SK-N-MC (cell line): ENCODE measurements around the gene CXCR1.
"Not testable (repeated sequence)": the region's sequence is repeated elsewhere in the genome, so short reads cannot be mapped to it uniquely, and the experiment has no call there.

Experiments
- DNase-seq: peaks from one replicate; pipeline ENCODE4 v3.0.0-alpha.2; 2011; ENCODE audit warnings: low read depth, low spot score
- H3K27ac ChIP-seq: fragments of 200-600 bp; sonication (generic); 2 replicates; pipeline ENCODE4 v1.5.1; 2016; ENCODE audit warnings: mixed run types
- H3K36me3 ChIP-seq: fragments of 200-600 bp; sonication (generic); 2 replicates; pipeline ENCODE4 v1.6.1; 2017; ENCODE audit warnings: antibody characterized with exemption, low read length, mixed read lengths; ENCODE audit not compliant: insufficient read depth
- H3K4me3 ChIP-seq: fragments of 200-600 bp; sonication (generic); 2 replicates; pipeline ENCODE4 v1.5.1; 2016
- H3K9ac ChIP-seq: fragments of 200-600 bp; sonication (generic); 2 replicates; pipeline ENCODE4 v1.8.0; 2017; ENCODE audit warnings: mixed run types, mixed read lengths; ENCODE audit not compliant: insufficient read length
- H3K9me3 ChIP-seq: fragments of 200-600 bp; sonication (generic); 2 replicates; pipeline ENCODE4 v1.6.1; 2017; ENCODE audit warnings: low read depth, mild to moderate bottlenecking, antibody characterized with exemption, low read length, moderate library complexity, mixed read lengths
- EZH2 ChIP-seq: fragments of 200-600 bp; sonication (generic); IDR thresholded peaks from one replicate; pipeline ENCODE4 v1.6.1; 2017; ENCODE audit warnings: antibody characterized with exemption
- FOXP2 ChIP-seq: optimal IDR thresholded peaks from 2 replicates; pipeline ENCODE3; 2011; ENCODE audit warnings: mild to moderate bottlenecking, moderate library complexity; ENCODE audit not compliant: insufficient read depth; ENCODE audit errors: extremely low read length, control extremely low read depth
- POLR2AphosphoS5 ChIP-seq: IDR thresholded peaks from 2 replicates; pipeline ENCODE4 v1.6.1; 2012; ENCODE audit warnings: mild to moderate bottlenecking, low read depth, low read length, borderline replicate concordance

CXCR1 gene

DNA sequence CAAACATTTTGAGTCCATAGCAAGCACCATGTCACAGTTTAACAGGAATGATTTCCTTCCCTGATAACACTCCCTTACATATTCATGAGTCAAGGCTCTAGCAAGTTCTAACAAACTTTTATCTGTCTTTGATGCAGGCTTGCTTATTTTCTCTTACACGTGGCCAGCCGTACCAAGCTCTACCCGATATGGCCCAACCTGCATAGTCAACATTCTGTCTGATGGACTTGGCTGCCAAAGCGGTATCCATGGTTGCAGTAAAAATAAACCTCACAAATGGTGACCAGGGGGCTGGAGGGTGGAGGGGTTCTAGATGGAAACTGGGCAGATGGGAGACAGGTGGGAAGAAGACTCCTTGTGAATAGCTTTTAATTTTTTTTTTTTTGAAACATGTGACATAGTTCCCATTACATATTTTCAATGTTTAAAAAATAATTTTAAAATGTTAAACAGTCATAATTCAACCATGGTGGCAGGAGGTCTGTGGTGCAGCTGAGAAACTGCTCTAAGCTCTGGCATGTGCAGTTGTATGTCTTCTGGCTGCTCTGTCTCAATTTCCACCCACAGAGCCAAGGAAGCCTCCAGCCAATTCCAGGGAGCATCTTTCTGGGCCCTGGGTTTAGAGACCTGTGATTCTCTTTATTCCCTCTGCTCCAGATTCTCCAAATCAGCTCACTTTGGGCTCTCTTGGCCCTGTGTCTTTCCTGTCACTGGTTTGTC, 20.7 kb upstream of the CXCR1 start:
- Histone ChIP-seq H3K9me3 (no peaks in the 10 kb centered on the region), H3K9ac (no peak overlapping the region), H3K27ac (no peak overlapping the region), H3K36me3 (no peaks in the 10 kb centered on the region), H3K4me3 (no peak overlapping the region)
- DNase-seq = no peak
- no peak for TF ChIP-seq EZH2
- no peak for TF ChIP-seq POLR2AphosphoS5
- no peak for TF ChIP-seq FOXP2

DNA sequence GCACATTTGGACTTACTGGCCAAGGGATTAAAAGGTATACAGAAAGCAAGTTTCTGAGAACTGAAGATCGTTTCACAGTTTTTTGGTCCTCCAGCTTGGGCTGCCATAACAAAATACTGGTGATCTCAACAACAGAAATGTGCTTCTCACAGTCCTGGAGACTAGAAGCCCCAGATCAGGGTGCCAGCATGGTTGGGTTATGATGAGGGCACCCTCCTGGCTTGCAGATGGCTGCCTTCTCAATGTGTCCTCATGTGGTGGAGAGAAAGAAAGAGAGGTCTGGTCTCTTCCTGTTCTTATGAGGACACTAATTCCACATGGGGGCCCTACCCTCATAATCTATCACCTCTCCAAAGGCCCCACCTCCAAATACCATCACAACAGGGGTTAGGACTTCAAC, 20.1 kb upstream of the CXCR1 start:
- Histone ChIP-seq H3K9me3 (no peaks in the 10 kb centered on the region), H3K27ac (no peak overlapping the region), H3K4me3 (no peak overlapping the region), H3K36me3 (no peaks in the 10 kb centered on the region), H3K9ac (no peak overlapping the region)
- TF ChIP-seq EZH2 (no peak), POLR2AphosphoS5 (no peak), FOXP2 (no peak)
- DNase-seq = no peak

DNA sequence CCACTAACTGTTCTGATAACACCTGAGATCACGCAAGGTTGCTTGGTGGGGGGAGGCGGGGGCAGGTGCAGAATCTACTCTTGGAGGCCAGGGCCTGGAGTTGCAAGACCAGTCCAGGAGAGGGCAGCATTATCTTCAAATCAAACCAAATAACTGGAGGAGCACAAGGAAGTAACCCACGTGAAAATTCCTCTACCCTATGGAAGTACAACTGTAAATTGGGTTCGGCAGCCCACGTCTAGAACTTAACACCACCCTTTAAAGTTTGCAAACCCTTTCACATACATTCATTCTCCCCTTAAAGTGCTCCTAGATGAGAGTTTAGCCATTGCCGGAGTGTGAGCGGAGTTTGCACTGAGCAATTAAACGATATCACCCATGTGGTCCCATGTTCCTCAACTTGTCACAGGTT, 19.6 kb upstream of the CXCR1 start:
- Histone ChIP-seq H3K27ac (no peak overlapping the region), H3K9ac (no peak overlapping the region), H3K4me3 (no peak overlapping the region), H3K36me3 (no peaks in the 10 kb centered on the region), H3K9me3 (no peaks in the 10 kb centered on the region)
- TF ChIP-seq EZH2 (no peak), POLR2AphosphoS5 (no peak), FOXP2 (no peak)
- peak; percentile 56 for DNase-seq

DNA sequence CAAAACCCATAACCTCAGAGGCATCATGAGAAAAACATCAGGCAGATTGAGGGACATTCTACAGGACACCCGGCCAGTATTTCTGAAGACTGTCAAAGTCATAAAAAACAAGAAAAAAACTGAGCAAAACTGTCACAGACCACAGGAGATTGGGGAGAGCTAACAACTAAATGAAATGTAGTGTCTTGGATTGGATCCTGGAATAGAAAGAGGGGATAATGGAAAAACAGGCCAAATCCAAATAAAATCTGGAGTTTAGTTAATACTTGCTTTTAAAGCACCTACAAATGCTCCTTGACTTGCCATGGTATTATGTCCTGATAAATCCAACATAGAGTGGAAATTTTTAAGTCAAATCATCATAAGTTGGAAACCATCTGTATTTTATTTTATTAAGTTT, 17.6 kb upstream of the CXCR1 start:
- DNase-seq = no peak
- Histone ChIP-seq H3K9ac (no peak overlapping the region), H3K4me3 (no peak overlapping the region), H3K9me3 (no peaks in the 10 kb centered on the region), H3K36me3 (no peaks in the 10 kb centered on the region), H3K27ac (no peak overlapping the region)
- TF ChIP-seq EZH2 (no peak), FOXP2 (no peak)

DNA sequence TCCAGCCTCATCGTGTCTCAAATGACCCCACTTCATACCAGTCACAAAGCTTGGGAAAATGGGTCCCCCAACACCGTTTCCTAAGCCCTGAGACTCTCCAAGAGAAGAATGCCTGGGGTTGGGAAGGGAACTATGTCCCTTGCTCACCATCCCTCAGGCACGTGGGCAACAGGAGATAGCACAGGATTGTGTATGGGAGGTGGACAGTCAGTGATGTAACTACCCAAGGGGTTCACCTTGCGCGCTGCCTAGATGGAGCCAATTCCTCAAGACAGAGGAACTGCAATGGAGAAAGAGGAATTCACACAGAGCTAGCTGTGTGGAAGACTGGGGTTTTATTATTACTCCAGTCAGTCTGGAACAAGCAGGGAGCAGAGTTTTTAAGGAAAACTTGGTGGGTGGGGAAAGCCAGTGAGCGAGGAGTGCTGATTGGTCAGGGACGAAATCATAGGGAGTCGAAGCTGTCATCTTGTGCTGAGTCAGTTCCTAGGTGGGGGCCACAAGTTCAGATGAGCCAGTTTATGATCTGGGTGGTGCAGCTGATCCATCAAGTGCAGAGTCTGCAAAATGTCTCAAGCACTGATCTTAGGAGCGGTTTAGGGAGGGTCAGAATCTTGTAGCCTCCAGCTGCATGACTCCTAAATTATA, 13.8 kb upstream of the CXCR1 start:
- Histone ChIP-seq H3K27ac (no peak overlapping the region), H3K9ac (no peak overlapping the region), H3K36me3 (no peaks in the 10 kb centered on the region), H3K9me3 (no peaks in the 10 kb centered on the region), H3K4me3 (peak overlapping the region; percentile 37; the same call in 1 of the 2 replicates)
- no peak for DNase-seq
- TF ChIP-seq POLR2AphosphoS5 = no peak
- no peak for TF ChIP-seq FOXP2
- no peak for TF ChIP-seq EZH2

DNA sequence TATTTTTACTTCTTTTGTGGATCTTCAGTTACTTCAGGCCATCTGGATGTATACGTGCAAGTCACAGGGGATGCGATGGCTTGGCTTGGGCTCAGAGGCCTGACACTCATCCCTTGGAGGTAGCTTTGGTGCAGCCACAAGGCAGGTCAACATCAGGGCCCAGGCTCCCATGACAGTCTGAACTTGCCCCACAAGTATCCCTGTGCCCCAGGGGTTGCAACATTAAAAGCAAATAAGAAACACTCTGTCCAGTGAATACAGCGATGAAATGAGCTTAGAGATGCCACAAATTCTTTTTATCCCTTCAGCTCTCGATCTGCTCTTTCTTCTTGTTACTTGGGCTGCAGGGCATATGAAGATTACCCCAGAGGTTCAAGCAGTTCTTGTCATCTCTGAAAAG, 13.0 kb upstream of the CXCR1 start:
- Histone ChIP-seq H3K9me3 (no peaks in the 10 kb centered on the region), H3K4me3 (no peak overlapping the region), H3K36me3 (no peaks in the 10 kb centered on the region), H3K9ac (no peak overlapping the region), H3K27ac (no peak overlapping the region)
- TF ChIP-seq FOXP2 (no peak), POLR2AphosphoS5 (no peak), EZH2 (no peak)
- no peak for DNase-seq

DNA sequence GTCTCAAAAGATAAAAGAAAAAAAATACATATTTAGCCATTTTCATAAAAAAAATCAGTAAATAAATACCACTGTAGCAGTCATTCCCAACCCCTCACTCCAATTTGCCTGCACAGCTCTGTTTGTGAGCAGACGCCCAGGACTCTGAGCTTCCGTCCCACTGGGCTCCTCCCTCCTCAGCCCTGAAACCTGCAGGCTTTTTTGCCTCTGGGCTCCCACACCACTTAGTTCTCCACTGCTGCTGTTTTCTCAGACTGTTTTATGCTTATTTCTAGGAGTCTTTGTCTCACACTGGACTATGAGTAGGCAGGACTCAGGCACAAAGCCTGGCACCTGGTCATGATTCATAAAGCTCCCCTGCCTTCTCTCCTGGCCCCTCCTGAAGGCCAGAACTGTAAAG, 6.1 kb upstream of the CXCR1 start:
- DNase-seq = no peak
- no peak overlapping the region for H3K4me3 ChIP-seq
- TF ChIP-seq EZH2 = no peak
- no peak for TF ChIP-seq POLR2AphosphoS5
- TF ChIP-seq FOXP2 = no peak
- no peak overlapping the region for H3K9ac ChIP-seq
- no peaks in the 10 kb centered on the region for H3K36me3 ChIP-seq
- no peak overlapping the region for H3K27ac ChIP-seq
- H3K9me3 ChIP-seq = no peaks in the 10 kb centered on the region

DNA sequence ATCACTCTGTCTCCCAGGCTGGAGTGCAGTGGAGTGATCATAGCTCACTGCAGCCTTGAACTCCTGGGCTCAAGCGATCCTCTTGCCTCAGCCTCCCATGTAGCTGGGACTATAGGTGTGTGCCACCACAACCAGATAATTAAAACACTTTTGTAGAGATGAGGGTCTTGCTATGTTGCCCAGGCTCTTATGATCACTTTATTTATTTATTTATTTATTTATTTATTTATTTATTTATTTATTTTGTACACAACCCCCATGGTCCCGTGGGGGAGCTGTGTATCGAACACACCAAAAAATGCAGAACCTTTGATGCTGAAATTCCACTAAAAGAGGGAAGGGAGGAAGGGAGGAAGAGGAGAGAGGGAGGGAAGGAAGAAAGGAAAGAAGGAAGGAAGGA, 5.0 kb upstream of the CXCR1 start:
- not testable (repeated sequence) for DNase-seq, H3K9ac ChIP-seq, H3K9me3 ChIP-seq, H3K27ac ChIP-seq, H3K36me3 ChIP-seq, H3K4me3 ChIP-seq

DNA sequence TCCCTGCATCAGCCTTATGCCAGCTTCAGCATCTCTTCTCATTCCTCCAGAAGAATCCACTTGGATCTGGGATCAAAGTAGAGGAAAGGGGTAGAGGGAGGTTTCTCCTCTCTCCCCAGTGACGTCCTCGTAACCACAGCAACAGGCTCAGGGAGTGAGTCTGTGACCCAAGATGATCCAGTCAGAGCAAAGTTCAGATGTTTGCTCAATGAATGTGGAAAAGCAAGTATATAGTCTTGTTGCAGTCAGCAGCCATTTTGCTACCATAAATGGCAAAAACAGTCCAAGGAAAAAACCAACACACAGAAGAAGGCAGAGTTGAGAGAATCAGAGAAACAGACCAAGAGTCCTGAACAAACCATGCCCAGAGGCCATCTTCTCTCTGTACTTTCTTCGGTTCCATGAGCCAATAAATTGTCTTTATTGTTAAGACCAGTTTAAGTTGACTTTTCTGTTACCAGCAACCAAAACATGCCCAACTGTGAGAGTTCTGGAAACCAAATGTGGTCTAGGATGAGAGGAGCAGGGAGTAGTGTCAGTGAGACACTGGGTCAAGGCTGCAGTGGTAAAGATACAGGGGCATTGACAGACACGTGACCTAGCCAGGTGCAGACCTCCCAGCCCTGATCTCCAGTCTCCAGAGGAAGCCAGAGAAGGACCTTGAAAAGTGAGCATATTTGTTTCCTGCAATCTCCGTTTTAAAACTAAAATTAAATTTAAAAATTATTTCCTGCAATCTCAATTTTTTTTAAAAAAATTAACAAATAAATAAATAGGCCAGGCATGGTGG, 3.2 kb upstream of the CXCR1 start:
- Histone ChIP-seq H3K9ac (no peak overlapping the region), H3K27ac (no peak overlapping the region), H3K9me3 (no peaks in the 10 kb centered on the region), H3K4me3 (no peak overlapping the region), H3K36me3 (no peaks in the 10 kb centered on the region)
- DNase-seq = no peak
- TF ChIP-seq EZH2 (no peak), POLR2AphosphoS5 (no peak), FOXP2 (no peak)
